Astrocyte of the spinal cord (primary cell): ENCODE results near the gene RPLP2.

Source experiments
- DNase-seq: peaks from one replicate; pipeline ENCODE4 v3.0.0; 2011; ENCODE audit warnings: low read depth, low spot score
- H3K4me3 ChIP-seq: 2 replicates; pipeline ENCODE4 v1.5.1; 2011; ENCODE audit warnings: low read depth, mild to moderate bottlenecking, low read length, moderate library complexity
- in situ Hi-C: cut with HindIII; loops from 2 replicates; pipeline ENCODE4 v1.10.0; 2017; ENCODE audit warnings: low sequenced_read_pairs
- TF ChIP-seq, protein P1 (sequence below): IDR thresholded peaks from 2 replicates; pipeline ENCODE4 v1.5.1; 2012; ENCODE audit warnings: low read depth, mild to moderate bottlenecking, low read length, inconsistent platforms

RPLP2 gene

DNA sequence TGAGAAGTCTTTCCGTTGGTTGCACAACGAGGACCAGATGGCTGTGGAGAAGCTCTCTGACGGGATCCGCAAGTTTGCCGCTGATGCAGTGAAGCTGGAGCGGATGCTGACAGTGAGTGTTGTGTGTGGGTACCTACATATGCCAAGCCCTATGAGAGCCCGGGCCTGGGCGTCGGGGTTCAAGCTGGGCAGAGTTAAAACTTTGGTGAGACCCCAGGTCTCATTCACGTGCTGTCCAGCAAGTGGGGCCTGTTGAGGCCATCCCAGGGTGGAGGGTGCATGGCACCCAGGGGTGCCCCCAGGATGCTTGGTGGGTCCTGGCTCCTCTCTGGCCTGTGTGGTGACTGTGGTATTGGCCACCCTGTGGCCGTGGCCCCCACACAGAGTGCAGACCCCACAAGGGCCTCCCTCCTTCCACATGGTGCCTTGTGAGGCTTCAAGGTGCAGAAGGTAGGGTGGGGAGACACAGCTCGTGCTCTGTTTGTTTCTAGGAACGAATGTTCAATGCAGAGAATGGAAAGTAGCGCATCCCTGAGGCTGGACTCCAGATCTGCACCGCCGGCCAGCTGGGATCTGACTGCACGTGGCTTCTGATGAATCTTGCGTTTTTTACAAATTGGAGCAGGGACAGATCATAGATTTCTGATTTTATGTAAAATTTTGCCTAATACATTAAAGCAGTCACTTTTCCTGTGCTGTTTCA lies 45.3 kb upstream of the RPLP2 start:
- DNase-seq, result no peak
- H3K4me3 ChIP-seq, result no peak overlapping the region
- TF ChIP-seq, protein P1, sequence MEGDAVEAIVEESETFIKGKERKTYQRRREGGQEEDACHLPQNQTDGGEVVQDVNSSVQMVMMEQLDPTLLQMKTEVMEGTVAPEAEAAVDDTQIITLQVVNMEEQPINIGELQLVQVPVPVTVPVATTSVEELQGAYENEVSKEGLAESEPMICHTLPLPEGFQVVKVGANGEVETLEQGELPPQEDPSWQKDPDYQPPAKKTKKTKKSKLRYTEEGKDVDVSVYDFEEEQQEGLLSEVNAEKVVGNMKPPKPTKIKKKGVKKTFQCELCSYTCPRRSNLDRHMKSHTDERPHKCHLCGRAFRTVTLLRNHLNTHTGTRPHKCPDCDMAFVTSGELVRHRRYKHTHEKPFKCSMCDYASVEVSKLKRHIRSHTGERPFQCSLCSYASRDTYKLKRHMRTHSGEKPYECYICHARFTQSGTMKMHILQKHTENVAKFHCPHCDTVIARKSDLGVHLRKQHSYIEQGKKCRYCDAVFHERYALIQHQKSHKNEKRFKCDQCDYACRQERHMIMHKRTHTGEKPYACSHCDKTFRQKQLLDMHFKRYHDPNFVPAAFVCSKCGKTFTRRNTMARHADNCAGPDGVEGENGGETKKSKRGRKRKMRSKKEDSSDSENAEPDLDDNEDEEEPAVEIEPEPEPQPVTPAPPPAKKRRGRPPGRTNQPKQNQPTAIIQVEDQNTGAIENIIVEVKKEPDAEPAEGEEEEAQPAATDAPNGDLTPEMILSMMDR, result no peak
- in situ Hi-C loops, result no loop called here

DNA sequence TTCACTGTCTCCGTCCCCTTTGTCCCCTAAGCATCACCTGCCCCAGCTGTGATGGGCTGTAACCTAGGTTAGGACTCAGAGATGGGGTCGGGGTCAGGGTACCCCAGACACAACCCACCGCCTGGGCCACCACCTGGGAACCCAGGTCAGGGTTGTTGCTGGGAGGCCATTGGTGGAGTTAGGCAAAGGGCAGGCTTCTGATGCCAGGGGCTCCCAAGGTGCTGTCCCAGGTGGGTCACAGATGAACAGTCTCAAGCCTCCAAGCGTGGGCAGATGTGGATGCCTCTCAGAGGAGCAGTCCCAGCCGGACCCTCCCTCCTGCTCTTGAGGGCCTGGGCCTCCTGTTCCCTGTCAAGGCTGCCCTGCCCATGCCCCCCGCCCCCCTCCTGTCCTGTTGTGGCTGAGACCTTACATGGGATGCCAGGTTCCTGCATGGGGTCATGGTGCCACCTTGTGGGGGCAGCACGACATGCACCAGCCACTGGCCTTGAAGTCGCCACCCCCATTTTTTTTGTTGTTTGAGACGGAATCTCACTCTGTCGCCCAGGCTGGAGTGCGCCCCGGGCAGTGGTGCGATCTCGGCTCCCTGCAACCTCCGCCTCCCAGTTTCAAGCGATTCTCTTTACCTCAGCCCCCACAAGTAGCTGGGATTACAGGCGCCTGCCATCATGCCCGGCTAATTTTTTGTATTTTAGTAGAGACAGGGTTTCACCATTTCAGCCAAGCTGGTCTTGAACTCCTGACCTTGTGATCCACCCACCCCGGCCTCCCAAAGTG lies 44.6 kb upstream of the RPLP2 start:
- TF ChIP-seq, protein P1, result peak; percentile 60
- no peak overlapping the region for H3K4me3 ChIP-seq
- in situ Hi-C loops, result no loop called here
- peak; percentile 41 for DNase-seq

DNA sequence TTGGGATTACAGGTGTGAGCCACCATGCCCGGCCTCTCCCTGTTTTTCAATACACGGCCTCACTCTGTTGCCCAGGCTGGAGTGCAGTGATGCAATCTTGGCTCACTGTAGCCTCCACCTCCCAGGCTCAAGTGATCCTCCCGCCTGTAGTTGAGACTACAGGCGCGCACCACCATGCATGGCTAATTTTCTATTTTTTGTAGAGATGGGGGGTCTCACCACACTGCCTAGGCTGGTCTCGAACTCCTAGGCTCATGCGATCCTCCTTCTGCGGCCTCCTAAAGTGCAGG lies 44.0 kb upstream of the RPLP2 start:
- in situ Hi-C loops, result no loop called here
- DNase-seq, result no peak
- no peak overlapping the region for H3K4me3 ChIP-seq
- TF ChIP-seq, protein P1, result no peak

DNA sequence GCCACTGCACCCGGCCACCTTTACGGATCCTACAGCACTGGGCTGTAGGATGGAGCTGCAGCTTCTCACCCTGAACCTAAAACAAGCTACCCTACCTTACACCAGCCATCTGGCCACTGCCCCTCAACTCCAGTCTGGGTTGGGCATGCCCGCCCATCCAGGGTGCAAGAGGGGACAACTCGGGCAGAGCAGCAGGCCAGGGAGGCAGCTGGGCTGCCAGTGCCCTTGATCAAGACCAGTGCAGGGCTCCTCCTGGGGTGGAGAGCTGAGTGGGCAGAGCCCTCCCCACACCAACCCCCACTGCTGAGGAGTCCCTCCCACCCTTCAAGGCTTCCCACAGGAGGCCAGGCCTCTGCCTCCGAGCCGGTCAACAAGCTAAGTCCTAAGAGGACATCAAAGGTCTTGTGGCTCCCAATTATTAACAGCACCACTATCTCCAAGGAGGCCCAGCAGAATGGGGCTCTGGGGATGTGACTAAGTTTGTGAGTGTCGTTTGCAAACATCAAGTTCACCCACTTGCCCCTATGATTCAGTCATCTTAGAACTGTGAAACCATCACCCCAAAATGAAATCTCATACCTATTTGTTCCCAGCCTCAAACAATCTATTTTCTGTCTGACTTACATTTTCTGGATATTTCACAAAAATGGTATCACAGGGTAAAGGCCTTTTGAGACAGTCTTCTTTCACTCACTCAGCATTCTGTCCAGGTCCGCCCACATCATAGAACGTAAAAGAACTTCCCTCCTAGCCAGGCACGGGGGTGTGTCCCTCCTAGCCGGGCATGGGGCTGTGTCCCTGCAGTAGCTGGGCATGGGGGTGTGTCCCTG lies 43.4 kb upstream of the RPLP2 start:
- DNase-seq, result no peak
- TF ChIP-seq, protein P1, result no peak
- H3K4me3 ChIP-seq, result no peak overlapping the region
- in situ Hi-C loops, result no loop called here

DNA sequence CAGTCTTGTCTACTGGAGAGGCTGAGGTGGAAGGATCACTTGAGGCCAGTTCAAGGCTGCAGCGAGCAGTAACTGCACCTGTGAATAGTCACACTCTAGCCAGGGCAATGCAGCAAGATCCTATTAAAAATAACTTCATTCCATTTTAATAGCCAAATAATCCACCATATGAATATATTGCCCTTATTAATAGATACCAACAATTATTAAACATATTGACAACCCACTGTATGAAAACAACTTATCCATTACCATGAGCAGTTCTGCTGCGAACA lies 42.9 kb upstream of the RPLP2 start:
- TF ChIP-seq, protein P1, result no peak
- no peak overlapping the region for H3K4me3 ChIP-seq
- in situ Hi-C loops, result no loop called here
- DNase-seq, result no peak

DNA sequence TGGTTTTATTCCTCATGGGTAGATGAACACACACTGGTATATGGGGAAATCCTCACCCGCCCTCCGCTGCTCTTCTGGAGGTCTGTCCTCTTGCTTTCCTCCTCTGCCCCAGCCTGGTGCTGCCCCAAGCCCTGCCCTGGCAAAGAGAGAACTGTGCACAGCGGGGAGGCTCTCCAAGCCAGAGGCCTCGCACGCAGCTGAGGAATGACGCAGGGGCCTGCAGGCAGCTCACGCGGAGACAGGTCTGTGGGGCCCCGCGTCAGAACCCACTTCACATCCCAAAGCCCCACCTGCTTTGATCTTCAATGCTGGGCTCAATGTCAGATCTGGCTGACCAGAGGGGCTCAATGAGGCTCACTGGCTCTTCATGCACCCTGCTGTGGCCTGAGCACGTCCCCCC lies 42.5 kb upstream of the RPLP2 start:
- TF ChIP-seq, protein P1, result no peak
- in situ Hi-C loops, result no loop called here
- no peak overlapping the region for H3K4me3 ChIP-seq
- no peak for DNase-seq
